Stimulated activated CD8-positive, alpha-beta memory T cell treated with anti-CD3 and anti-CD28 coated beads, Interleukin-15, amount 100 ng/mL, for 4 hours (primary cell): ENCODE data around the gene FOXP1.

ENCODE experiments used
- DNase-seq, 2 donors: peaks; one replicate each; pipeline ENCODE4 v3.0.0-alpha.2; 2020; ENCODE audit warnings: low read depth in 2 of 2

The FOXP1 gene

GRCh38 chr3:71307991-71308697 is 275.4 kb downstream of the FOXP1 start:
- DNase-seq: no peak

- DNase-seq: no peak
These were observed 278.0 kb downstream of the FOXP1 start for GRCh38 chr3:71305231-71306206.

GRCh38 chr3:71304684-71305083 is 278.8 kb downstream of the FOXP1 start:
- DNase-seq: no peak

- no peak for DNase-seq
These were observed 279.3 kb downstream of the FOXP1 start for GRCh38 chr3:71304247-71304646.

GRCh38 chr3:71303627-71304200 is 279.8 kb downstream of the FOXP1 start:
- no peak for DNase-seq

- no peak for DNase-seq
These were observed 280.9 kb downstream of the FOXP1 start for GRCh38 chr3:71302604-71303003.

- no peak for DNase-seq
These were observed 282.6 kb downstream of the FOXP1 start for GRCh38 chr3:71300951-71301393.

- no peak for DNase-seq
These were observed 284.4 kb downstream of the FOXP1 start for GRCh38 chr3:71299160-71299559.

- DNase-seq: no peak
These were observed 288.6 kb downstream of the FOXP1 start for GRCh38 chr3:71294919-71295318.

- no peak for DNase-seq
These were observed 293.2 kb downstream of the FOXP1 start for GRCh38 chr3:71290301-71290700.

- DNase-seq: no peak
These were observed 295.1 kb downstream of the FOXP1 start for GRCh38 chr3:71288269-71288930.

- DNase-seq: no peak
These were observed 298.4 kb downstream of the FOXP1 start for GRCh38 chr3:71285086-71285485.

GRCh38 chr3:71282976-71283375 is 300.6 kb downstream of the FOXP1 start:
- no peak for DNase-seq

GRCh38 chr3:71281280-71281679 is 302.2 kb downstream of the FOXP1 start:
- no peak for DNase-seq

GRCh38 chr3:71277341-71277740 is 306.2 kb downstream of the FOXP1 start:
- DNase-seq: no peak

- DNase-seq: no peak
These were observed 307.0 kb downstream of the FOXP1 start for GRCh38 chr3:71276531-71276930.

- no peak for DNase-seq
These were observed 310.1 kb downstream of the FOXP1 start for GRCh38 chr3:71273453-71273852.

GRCh38 chr3:71271596-71271995 is 311.9 kb downstream of the FOXP1 start:
- no peak for DNase-seq

GRCh38 chr3:71269906-71270305 is 313.6 kb downstream of the FOXP1 start:
- no peak for DNase-seq

- DNase-seq: no peak
These were observed 315.0 kb downstream of the FOXP1 start for GRCh38 chr3:71268462-71268999.

- no peak for DNase-seq
These were observed 316.7 kb downstream of the FOXP1 start for GRCh38 chr3:71266875-71267274.
